Tibial nerve (tissue), 4 donors: ENCODE measurements around the gene TENT4A. TPM values are rescaled to one million over a fixed set of nuclear protein-coding genes. Genes with fewer than 3 reads are reported as not detected.
A peak's percentile ranks its signal among the peaks of the same experiment; 100 is the strongest.
"Not testable (repeated sequence)": the region's sequence is repeated elsewhere in the genome, so short reads cannot be mapped to it uniquely, and the experiment has no call there.

ENCODE experiments used
- DNase-seq, 2 donors: peaks; one replicate each; pipeline ENCODE4 v3.0.0-alpha.2; 2019; ENCODE audit warnings: low spot score in 2 of 2
- H3K27ac ChIP-seq, 4 donors: fragments of 200-600 bp; sonication (generic) in 3 of 4; one replicate each; pipeline ENCODE4 v1.5.1; 2017 to 2019; ENCODE audit warnings: mild to moderate bottlenecking in 1 of 4
- H3K27me3 ChIP-seq, 2 donors: fragments of 200-600 bp; sonication (generic) in 1 of 2; one replicate each; pipeline versions ENCODE4 v1.5.1 to v1.6.0; 2017 to 2019
- H3K36me3 ChIP-seq, 3 donors: fragments of 200-600 bp; sonication (generic); one replicate each; pipeline ENCODE4 v1.5.1; 2018 to 2019
- H3K4me1 ChIP-seq, 4 donors: fragments of 200-600 bp; sonication (generic) in 3 of 4; one replicate each; pipeline ENCODE4 v1.5.1; 2017 to 2019
- H3K4me3 ChIP-seq, 4 donors: fragments of 200-600 bp; sonication (generic) in 3 of 4; one replicate each; pipeline ENCODE4 v1.5.1; 2017 to 2019; ENCODE audit warnings: mild to moderate bottlenecking in 1 of 4, moderate library complexity in 1 of 4
- H3K9me3 ChIP-seq, 4 donors: fragments of 200-600 bp; sonication (generic) in 3 of 4; one replicate each; pipeline ENCODE4 v1.5.1; 2017 to 2019
- EP300 ChIP-seq, 2 donors: sonication (generic); formaldehyde crosslinking; IDR thresholded peaks; one replicate each; pipeline ENCODE4 v1.6.1; 2017; ENCODE audit warnings: antibody characterized with exemption in 2 of 2, mild to moderate bottlenecking in 1 of 2
- POLR2A ChIP-seq, 2 donors: fragments of 450-650 bp; IDR thresholded peaks; one replicate each; pipeline ENCODE4 v1.6.1; 2017; ENCODE audit warnings: antibody characterized with exemption in 2 of 2, mild to moderate bottlenecking in 2 of 2, moderate library complexity in 2 of 2
- WGBS, 2 donors: methylation state at CpG; one replicate each; pipeline ENCODE4 v1.1.5; 2018; 5-methylcytosine and 5-hydroxymethylcytosine counted together
- total RNA-seq, 4 donors: library from RNA; depleted of rRNA; stranded (reverse); fragments of >200 nt; gene quantifications; one replicate each; pipeline ENCODE4 v1.1.0, GENCODE V29; 2016
- TF ChIP-seq, protein P1 (sequence below), 5 experiments: fragments of 200-600 bp in 3 of 5; fragments of 450-650 bp in 2 of 5; sonication (generic) in 3 of 5; IDR thresholded peaks; one replicate each; pipeline ENCODE4 v1.5.1; 2016 to 2019; ENCODE audit warnings: antibody characterized with exemption in 5 of 5, mild to moderate bottlenecking in 3 of 5, moderate library complexity in 2 of 5

The TENT4A gene
- total RNA-seq, 4 donors from 2014 or later: 22.7 to 34.1 (median 29.2) TPM

DNA sequence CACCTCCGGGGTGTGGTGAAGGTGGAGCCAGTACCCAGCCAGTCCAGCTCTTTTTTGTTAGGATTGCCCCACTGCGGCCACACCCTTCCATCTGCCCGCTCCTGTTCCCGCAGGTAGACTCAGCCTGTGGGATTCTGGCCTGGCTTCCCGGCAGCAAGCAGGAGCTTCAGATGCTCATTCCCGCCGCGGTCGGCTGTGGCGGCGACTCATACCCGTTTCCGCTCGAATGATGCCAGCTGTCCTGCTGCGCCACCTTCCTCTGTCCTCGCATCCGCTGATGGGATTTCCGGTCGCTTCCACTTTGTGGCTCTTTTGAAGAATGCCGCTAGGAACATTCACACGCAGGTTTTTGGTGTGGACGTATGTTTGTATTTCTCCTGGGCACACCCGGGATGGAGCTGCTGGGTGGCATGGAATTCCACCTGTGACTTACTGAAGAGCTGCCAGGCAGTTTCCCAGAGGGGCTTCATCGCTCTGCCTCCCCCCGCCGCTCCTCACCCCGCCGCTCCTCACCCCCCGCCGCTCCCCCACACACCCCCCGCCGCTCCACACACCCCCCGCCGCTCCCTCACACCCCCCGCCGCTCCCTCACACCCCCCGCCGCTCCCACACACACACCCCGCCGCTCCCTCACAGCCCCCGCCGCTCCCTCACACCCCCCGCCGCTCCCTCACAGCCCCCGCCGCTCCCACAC is 60.3 kb downstream of the TENT4A start:
- H3K36me3 ChIP-seq: no peaks in the 10 kb centered on the region
- H3K4me3 ChIP-seq: no peak overlapping the region
- peaks cover 0 to 5% (median 0%) of the 10 kb centered on the region in 4 donors for H3K4me1 ChIP-seq
- no peaks in the 10 kb centered on the region for H3K9me3 ChIP-seq
- no peaks in the 10 kb centered on the region for H3K27me3 ChIP-seq
- 93 to 97% methylated on average over 33 to 38 of the region's 46 CpGs for WGBS, 2 donors
- H3K27ac ChIP-seq: no peak overlapping the region
- no peak for DNase-seq
- no peak for TF ChIP-seq EP300 (IDR thresholded peaks at IDR 0.05)
- no peak for TF ChIP-seq POLR2A (IDR thresholded peaks at IDR 0.05)
- TF ChIP-seq, protein P1, sequence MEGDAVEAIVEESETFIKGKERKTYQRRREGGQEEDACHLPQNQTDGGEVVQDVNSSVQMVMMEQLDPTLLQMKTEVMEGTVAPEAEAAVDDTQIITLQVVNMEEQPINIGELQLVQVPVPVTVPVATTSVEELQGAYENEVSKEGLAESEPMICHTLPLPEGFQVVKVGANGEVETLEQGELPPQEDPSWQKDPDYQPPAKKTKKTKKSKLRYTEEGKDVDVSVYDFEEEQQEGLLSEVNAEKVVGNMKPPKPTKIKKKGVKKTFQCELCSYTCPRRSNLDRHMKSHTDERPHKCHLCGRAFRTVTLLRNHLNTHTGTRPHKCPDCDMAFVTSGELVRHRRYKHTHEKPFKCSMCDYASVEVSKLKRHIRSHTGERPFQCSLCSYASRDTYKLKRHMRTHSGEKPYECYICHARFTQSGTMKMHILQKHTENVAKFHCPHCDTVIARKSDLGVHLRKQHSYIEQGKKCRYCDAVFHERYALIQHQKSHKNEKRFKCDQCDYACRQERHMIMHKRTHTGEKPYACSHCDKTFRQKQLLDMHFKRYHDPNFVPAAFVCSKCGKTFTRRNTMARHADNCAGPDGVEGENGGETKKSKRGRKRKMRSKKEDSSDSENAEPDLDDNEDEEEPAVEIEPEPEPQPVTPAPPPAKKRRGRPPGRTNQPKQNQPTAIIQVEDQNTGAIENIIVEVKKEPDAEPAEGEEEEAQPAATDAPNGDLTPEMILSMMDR (IDR thresholded peaks at IDR 0.05): no peak

DNA sequence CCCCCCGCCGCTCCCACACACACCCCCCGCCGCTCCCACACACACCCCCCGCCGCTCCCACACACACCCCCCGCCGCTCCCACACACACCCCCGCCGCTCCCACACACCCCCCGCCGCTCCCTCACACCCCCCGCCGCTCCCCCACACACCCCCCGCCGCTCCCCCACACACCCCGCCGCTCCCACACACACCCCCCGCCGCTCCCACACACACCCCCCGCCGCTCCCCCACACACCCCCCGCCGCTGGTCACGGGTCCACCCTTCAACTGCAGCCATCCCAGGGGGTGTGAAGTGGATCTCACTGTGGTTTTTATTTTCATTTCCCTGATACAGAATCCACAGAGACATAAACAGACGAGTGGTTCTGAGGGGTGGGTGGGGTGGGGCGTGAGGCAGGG is 61.0 kb downstream of the TENT4A start:
- H3K4me1 ChIP-seq, DNase-seq, H3K27ac ChIP-seq, H3K27me3 ChIP-seq, H3K4me3 ChIP-seq, H3K36me3 ChIP-seq, H3K9me3 ChIP-seq: not testable (repeated sequence)
- 52 to 65% methylated on average over 3 of the region's 27 CpGs for WGBS, 2 donors

DNA sequence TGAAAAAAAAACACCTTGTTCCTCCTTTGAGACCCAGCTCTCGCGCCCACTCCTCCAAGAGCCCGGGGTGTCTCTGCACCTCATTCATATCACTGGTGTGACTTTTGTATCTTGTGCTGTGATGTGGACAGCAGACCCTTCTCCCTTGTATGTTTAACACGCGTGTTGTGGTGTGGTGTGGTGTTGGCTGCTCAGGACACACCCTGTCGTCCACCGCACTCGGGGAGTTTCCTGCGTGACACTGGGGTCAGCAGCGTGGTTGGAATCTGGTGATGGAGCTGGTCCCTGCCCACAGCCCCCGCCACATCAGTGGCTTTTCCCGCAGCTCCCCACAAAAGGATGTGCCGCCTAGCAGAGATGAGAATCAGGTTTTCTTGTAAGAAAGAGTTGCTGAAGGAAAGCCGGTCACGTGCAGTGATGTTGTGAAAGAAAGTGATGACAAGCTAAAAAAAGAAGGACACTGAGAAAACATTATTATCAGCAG is 61.5 kb downstream of the TENT4A start:
- Histone ChIP-seq H3K4me3 (no peak overlapping the region), H3K36me3 (no peaks in the 10 kb centered on the region), H3K4me1 (peaks cover 0 to 5% (median 0%) of the 10 kb centered on the region in 4 donors), H3K9me3 (no peaks in the 10 kb centered on the region), H3K27ac (no peak overlapping the region), H3K27me3 (no peaks in the 10 kb centered on the region)
- DNase-seq: no peak
- WGBS, 2 donors: 74% methylated on average over 15 of the region's 15 CpGs
- TF ChIP-seq EP300 (IDR thresholded peaks at IDR 0.05): no peak
- TF ChIP-seq, protein P1 (IDR thresholded peaks at IDR 0.05): no peak

DNA sequence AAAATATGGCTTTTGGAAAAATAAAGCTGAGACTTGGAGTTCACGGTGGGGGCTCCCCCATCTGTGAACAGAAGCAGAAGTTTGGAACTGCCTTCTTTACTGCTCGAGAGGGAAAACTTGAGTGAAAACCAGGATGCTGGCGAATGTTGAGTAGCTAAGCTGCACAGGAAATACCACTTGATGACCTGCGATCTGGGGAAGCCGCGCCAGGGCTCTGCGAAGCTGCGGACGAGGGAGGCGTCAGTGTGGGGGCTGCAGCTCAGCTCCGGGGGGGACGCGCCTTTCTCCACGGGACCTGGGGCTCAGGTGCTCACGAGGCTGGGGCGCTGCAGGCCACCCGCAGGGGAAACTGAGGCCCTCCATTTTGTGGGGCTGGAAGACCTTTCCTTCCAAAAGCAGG is 62.3 kb downstream of the TENT4A start:
- H3K27ac ChIP-seq: no peak overlapping the region
- H3K36me3 ChIP-seq: no peaks in the 10 kb centered on the region
- H3K27me3 ChIP-seq: no peaks in the 10 kb centered on the region
- no peak for DNase-seq
- TF ChIP-seq, protein P1 (IDR thresholded peaks at IDR 0.05): no peak
- TF ChIP-seq POLR2A (IDR thresholded peaks at IDR 0.05) (no peak), EP300 (IDR thresholded peaks at IDR 0.05) (no peak)
- 52 to 57% methylated on average over 16 to 17 of the region's 17 CpGs for WGBS, 2 donors
- H3K9me3 ChIP-seq: no peaks in the 10 kb centered on the region
- no peak overlapping the region for H3K4me3 ChIP-seq
- peaks cover 0 to 5% (median 0%) of the 10 kb centered on the region in 4 donors for H3K4me1 ChIP-seq

DNA sequence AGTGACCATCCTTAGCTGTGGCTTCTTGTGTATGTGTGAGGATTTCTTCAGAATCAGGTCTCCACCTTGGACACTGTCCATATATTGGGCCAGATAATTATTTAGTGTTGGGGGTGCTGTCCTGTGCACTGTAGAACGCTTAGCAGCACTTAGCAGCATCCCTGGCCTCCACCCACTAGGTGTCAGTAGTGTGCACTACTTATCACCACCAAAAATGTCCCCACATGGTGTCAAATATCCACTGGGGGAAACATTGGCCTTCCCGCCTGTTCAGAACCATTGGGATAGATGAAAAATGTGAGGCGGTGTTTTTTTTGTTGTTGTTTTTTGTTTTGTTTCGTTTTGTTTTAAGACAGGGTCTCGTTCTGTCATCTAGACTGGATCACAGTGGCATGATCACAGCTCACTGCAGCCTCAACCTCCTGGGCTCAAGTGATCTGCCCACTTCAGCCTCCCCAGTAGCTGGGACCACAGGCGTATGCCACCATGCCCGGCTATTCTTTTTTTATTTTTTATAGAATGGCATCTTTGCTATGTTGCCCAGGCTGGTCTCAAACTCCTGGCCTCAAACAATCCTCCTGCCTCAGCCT is 67.7 kb downstream of the TENT4A start:
- no peaks in the 10 kb centered on the region for H3K9me3 ChIP-seq
- H3K27me3 ChIP-seq: no peaks in the 10 kb centered on the region
- TF ChIP-seq POLR2A (IDR thresholded peaks at IDR 0.05): no peak
- TF ChIP-seq, protein P1 (IDR thresholded peaks at IDR 0.05): peak in 1 of 5 experiments; percentile 8
- no peak for TF ChIP-seq EP300 (IDR thresholded peaks at IDR 0.05)
- no peak overlapping the region for H3K4me3 ChIP-seq
- H3K36me3 ChIP-seq: no peaks in the 10 kb centered on the region
- H3K4me1 ChIP-seq: no peaks in the 10 kb centered on the region
- WGBS, 2 donors: 89 to 94% methylated on average over 7 of the region's 7 CpGs
- H3K27ac ChIP-seq: no peak overlapping the region
- no peak for DNase-seq
